IMR-90 (cell line): ENCODE measurements around the gene PPP1R16B. TPM values are rescaled to one million over a fixed set of nuclear protein-coding genes. Genes with fewer than 3 reads are reported as not detected.

Experiments used
- ATAC-seq: fragments of 200-7000 bp; cut with Tn5 transposase; 2 replicates; pipeline ENCODE4 v1.9.1; 2020; ENCODE audit warnings: low read depth, mild to moderate bottlenecking, moderate library complexity
- BruUV-seq: library from RNA; stranded (reverse); fragments of 400-500 nt; replicated peaks from 2 replicates; lab custom pipeline; 2021; lab: Mats Ljungman, UMichigan
- CTCF ChIA-PET: fragments of 300-600 bp; formaldehyde crosslinking; extraction: SDS; loops from one replicate; lab custom pipeline; 2021; ENCODE audit warnings: antibody characterized with exemption; lab: Yijun Ruan, JAX
- POLR2A ChIA-PET: fragments of 300-600 bp; sonication (Branson Sonifier 250); formaldehyde crosslinking; loops from one replicate; lab custom pipeline; 2022; ENCODE audit warnings: antibody characterized with exemption; ENCODE audit not compliant: unreplicated experiment; lab: Charles Lee
- DNase-seq: peaks from one replicate; pipeline ENCODE4 v3.0.0; 2013
- H2AFZ ChIP-seq: replicated peaks from 2 replicates; pipeline ENCODE3; 2013; ENCODE audit warnings: low read length, mild to moderate bottlenecking; ENCODE audit not compliant: poor library complexity
- H2AK5ac ChIP-seq: 2 replicates; pipeline ENCODE4 v1.6.1; 2013; ENCODE audit warnings: low read depth, low read length, inconsistent platforms
- H2AK9ac ChIP-seq: replicated peaks from 2 replicates; pipeline ENCODE3; 2013; ENCODE audit warnings: mild to moderate bottlenecking, low read depth, low read length, moderate library complexity; ENCODE audit not compliant: poor library complexity
- H2BK120ac ChIP-seq: 2 replicates; pipeline ENCODE4 v1.6.1; 2013; ENCODE audit warnings: low read depth, low read length, inconsistent platforms
- H2BK15ac ChIP-seq: 3 replicates; pipeline ENCODE4 v1.6.1; 2013; ENCODE audit warnings: low read depth, low read length, inconsistent platforms
- H2BK20ac ChIP-seq: 2 replicates; pipeline ENCODE4 v1.6.1; 2013; ENCODE audit warnings: low read depth, mild to moderate bottlenecking, inconsistent platforms, low read length, moderate library complexity
- H2BK5ac ChIP-seq: 2 replicates; pipeline ENCODE4 v1.6.1; 2013; ENCODE audit warnings: mild to moderate bottlenecking, low read depth, low read length, inconsistent platforms; ENCODE audit not compliant: poor library complexity, severe bottlenecking
- H3K14ac ChIP-seq: replicated peaks from 2 replicates; pipeline ENCODE4 v1.6.1; 2013; ENCODE audit warnings: low read depth, low read length, inconsistent platforms
- H3K18ac ChIP-seq: 2 replicates; pipeline ENCODE4 v1.6.1; 2013; ENCODE audit warnings: low read depth, low read length, control low read depth
- H3K23ac ChIP-seq: 2 replicates; pipeline ENCODE4 v1.6.1; 2013; ENCODE audit warnings: low read depth, low read length, inconsistent platforms
- H3K27ac ChIP-seq: 2 replicates; pipeline ENCODE4 v1.5.1; 2013; ENCODE audit warnings: mild to moderate bottlenecking, control low read depth, low read length; ENCODE audit not compliant: insufficient read depth
- H3K27me3 ChIP-seq: 2 replicates; pipeline ENCODE4 v1.6.1; 2013; ENCODE audit warnings: low read length; ENCODE audit not compliant: control insufficient read depth, insufficient read depth
- H3K36me3 ChIP-seq: 2 replicates; pipeline ENCODE4 v1.6.1; 2013; ENCODE audit warnings: low read length, mixed read lengths; ENCODE audit not compliant: control insufficient read depth, insufficient read depth
- H3K4ac ChIP-seq: 2 replicates; pipeline ENCODE4 v1.6.1; 2013; ENCODE audit warnings: low read depth, low read length, inconsistent platforms
- H3K4me1 ChIP-seq: 2 replicates; pipeline ENCODE4 v1.6.1; 2013; ENCODE audit warnings: low read length, mixed read lengths; ENCODE audit not compliant: control insufficient read depth, insufficient read depth
- H3K4me2 ChIP-seq: 2 replicates; pipeline ENCODE4 v1.6.1; 2013; ENCODE audit warnings: low read depth, mild to moderate bottlenecking, control low read depth, low read length, moderate library complexity
- H3K4me3 ChIP-seq: 2 replicates; pipeline ENCODE4 v1.5.1; 2013; ENCODE audit warnings: low read depth, mild to moderate bottlenecking, control low read depth, low read length, moderate library complexity; ENCODE audit not compliant: insufficient read depth
- H3K56ac ChIP-seq: 2 replicates; pipeline ENCODE4 v1.6.1; 2013; ENCODE audit warnings: low read length, inconsistent platforms; ENCODE audit not compliant: insufficient read depth; ENCODE audit errors: extremely low read depth
- H3K79me1 ChIP-seq, 2 experiments: 2 replicates each; pipeline ENCODE4 v1.6.1; 2013; ENCODE audit warnings: low read length in 2 of 2, inconsistent platforms in 1 of 2, low read depth in 1 of 2
- H3K9ac ChIP-seq: 2 replicates; pipeline ENCODE4 v1.6.1; 2013; ENCODE audit warnings: low read depth, low read length, control low read depth
- H3K9me1 ChIP-seq: 2 replicates; pipeline ENCODE4 v1.6.1; 2013; ENCODE audit warnings: low read length, inconsistent platforms; ENCODE audit not compliant: insufficient read depth
- H3K9me3 ChIP-seq: 2 replicates; pipeline ENCODE4 v1.6.1; 2013; ENCODE audit warnings: low read length; ENCODE audit not compliant: control insufficient read depth, insufficient read depth
- H4K20me1 ChIP-seq: 2 replicates; pipeline ENCODE4 v1.6.1; 2013; ENCODE audit warnings: low read length, inconsistent platforms; ENCODE audit not compliant: insufficient read depth
- H4K5ac ChIP-seq: 2 replicates; pipeline ENCODE4 v1.6.1; 2013; ENCODE audit warnings: mild to moderate bottlenecking, low read depth, low read length, control low read depth
- H4K8ac ChIP-seq, 2 experiments: 2 replicates each; pipeline ENCODE4 v1.6.1; 2013; ENCODE audit warnings: low read depth in 2 of 2, low read length in 2 of 2, control low read depth in 1 of 2, inconsistent platforms in 1 of 2
- H4K91ac ChIP-seq: 2 replicates; pipeline ENCODE4 v1.6.1; 2013; ENCODE audit warnings: low read depth, low read length, inconsistent platforms; ENCODE audit not compliant: insufficient read depth
- BHLHE40 ChIP-seq: fragments of 150-350 bp; IDR thresholded peaks from 2 replicates; pipeline ENCODE4 v1.6.1; 2016; ENCODE audit warnings: mild to moderate bottlenecking, low read depth, low read length
- CTCF ChIP-seq: conservative IDR thresholded peaks from 2 replicates; pipeline ENCODE4 v1.5.1; 2012; ENCODE audit warnings: mild to moderate bottlenecking, low read depth, low read length, improper control_type of control experiment
- MAZ ChIP-seq: IDR thresholded peaks from 2 replicates; pipeline ENCODE4 v1.6.1; 2012; ENCODE audit warnings: low read depth, mild to moderate bottlenecking, low read length, improper control_type of control experiment, moderate library complexity, borderline replicate concordance
- MXI1 ChIP-seq: IDR thresholded peaks from 2 replicates; pipeline ENCODE4 v1.6.1; 2012; ENCODE audit warnings: low read depth, mild to moderate bottlenecking, low read length, moderate library complexity, borderline replicate concordance
- NFE2L2 ChIP-seq: fragments of 150-350 bp; IDR thresholded peaks from 2 replicates; pipeline ENCODE4 v1.6.1; 2016; ENCODE audit warnings: low read depth, mild to moderate bottlenecking, low read length
- POLR2A ChIP-seq: IDR thresholded peaks from 2 replicates; pipeline ENCODE4 v1.6.1; 2012; ENCODE audit warnings: mild to moderate bottlenecking, low read depth, low read length
- RCOR1 ChIP-seq: IDR thresholded peaks from 2 replicates; pipeline ENCODE4 v1.6.1; 2012; ENCODE audit warnings: mild to moderate bottlenecking, low read length, improper control_type of control experiment; ENCODE audit not compliant: insufficient replicate concordance
- SMC3 ChIP-seq: fragments of 150-350 bp; IDR thresholded peaks from 2 replicates; pipeline ENCODE4 v1.6.1; 2016; ENCODE audit warnings: low read depth, mild to moderate bottlenecking, antibody characterized with exemption, low read length, moderate library complexity
- WGBS, 2 experiments: methylation state at CpG; one replicate each; pipeline versions ENCODE4 v1.1.5 to v1.1.7; 2013; ENCODE audit warnings: missing lambda C conversion rate in 2 of 2; ENCODE audit not compliant: insufficient read length in 1 of 2; ENCODE audit errors: extremely low coverage in 2 of 2; 5-methylcytosine and 5-hydroxymethylcytosine counted together
- dilution Hi-C: fragments of 300-500 bp; cut with HindIII; formaldehyde crosslinking; loops from one replicate; pipeline ENCODE4 v1.14.3; 2018; ENCODE audit warnings: low sequenced_read_pairs; ENCODE audit not compliant: unreplicated experiment
- in situ Hi-C: fragments of 300-500 bp; cut with MboI; formaldehyde crosslinking; loops from 3 replicates; pipeline ENCODE4 v1.14.3; 2019; ENCODE audit warnings: low sequenced_read_pairs, inconsistent platforms, mixed read lengths
- intact Hi-C: fragments of 100-400 bp; cut with micrococcal nuclease; formaldehyde crosslinking; loops from 2 replicates; pipeline ENCODE4 v1.10.0; 2022
- polyA plus RNA-seq, 3 experiments: library from polyadenylated mRNA; depleted of rRNA; stranded (reverse); fragments of >200 nt; gene quantifications; 2 replicates each; pipeline ENCODE4 v1.2.3, GENCODE V29; 2012; ENCODE audit warnings: low replicate concordance in 1 of 3
- total RNA-seq: library from RNA; depleted of rRNA; stranded (reverse); fragments of >200 nt; gene quantifications from 2 replicates; pipeline ENCODE4 v1.2.3, GENCODE V29; 2012
- TF ChIP-seq, protein P1 (sequence below): fragments of 150-350 bp; IDR thresholded peaks from 2 replicates; pipeline ENCODE4 v1.6.1; 2017; ENCODE audit warnings: mild to moderate bottlenecking, antibody characterized with exemption, low read length, low read depth

PPP1R16B gene
- total and polyA plus RNA-seq, 2 of the 4 experiments (the other 2 are of a cell fraction): not detected

DNA sequence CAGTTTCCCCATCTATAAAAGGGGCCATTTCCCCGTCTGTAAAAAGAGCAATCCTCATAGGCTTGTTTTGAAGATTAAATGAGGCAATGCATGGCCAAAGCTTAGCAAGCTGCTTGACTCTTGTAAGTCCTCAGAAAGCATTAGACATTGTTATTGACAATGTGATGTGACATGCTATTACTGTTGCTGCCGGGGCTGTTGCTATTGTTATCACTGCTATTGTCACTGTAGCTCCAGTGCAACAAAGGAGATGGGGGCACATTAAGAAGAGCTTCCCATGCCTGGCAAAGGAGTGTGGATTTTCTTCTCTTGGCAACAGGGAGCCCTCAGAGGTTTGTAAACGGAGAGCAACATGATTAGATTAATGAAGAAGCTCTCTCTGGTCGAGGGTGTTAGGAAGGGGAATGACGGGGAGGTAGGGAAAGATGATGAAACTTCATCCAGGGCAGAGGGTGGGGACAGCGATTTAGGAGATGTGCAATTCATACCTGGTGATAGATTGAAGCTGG is 87.6 kb downstream of the PPP1R16B start:
- no peak overlapping the region for H3K4me3 ChIP-seq
- DNase-seq (no peak), ATAC-seq (no peak)
- no peak overlapping the region for H3K23ac ChIP-seq
- no peak overlapping the region for H2BK5ac ChIP-seq
- no peak overlapping the region for H3K14ac ChIP-seq
- H3K9me1 ChIP-seq: no peaks in the 10 kb centered on the region
- H2BK120ac ChIP-seq: no peak overlapping the region
- H3K79me1 ChIP-seq: no peaks in the 10 kb centered on the region
- peaks cover 26% of the 10 kb centered on the region for H3K27me3 ChIP-seq
- no peaks in the 10 kb centered on the region for H3K36me3 ChIP-seq
- in situ Hi-C loops (loop anchor here (10.0 kb wide), 1 partner anchor 248 kb away; no protein-coding TSS in a partner anchor), intact Hi-C loops (no loop called here), dilution Hi-C loops (no loop called here)
- H2BK15ac ChIP-seq: no peak overlapping the region
- H3K9me3 ChIP-seq: no peaks in the 10 kb centered on the region
- POLR2A ChIA-PET: no interaction called here
- BruUV-seq: no TSS peak
- no peak overlapping the region for H2AFZ ChIP-seq
- H4K91ac ChIP-seq: no peak overlapping the region
- no peaks in the 10 kb centered on the region for H3K4me1 ChIP-seq
- 7% methylated on average over 2 of the region's 6 CpGs; no CpG with 5 or more reads in 1 of the 2 experiments for WGBS, 2 experiments
- no peak overlapping the region for H4K8ac ChIP-seq
- no peak overlapping the region for H3K9ac ChIP-seq
- no peak for TF ChIP-seq MXI1
- no peak for TF ChIP-seq NFE2L2
- TF ChIP-seq RCOR1: no peak
- no peak for TF ChIP-seq POLR2A
- TF ChIP-seq SMC3: no peak
- no peak for TF ChIP-seq MAZ
- TF ChIP-seq BHLHE40: no peak
- TF ChIP-seq, protein P1, sequence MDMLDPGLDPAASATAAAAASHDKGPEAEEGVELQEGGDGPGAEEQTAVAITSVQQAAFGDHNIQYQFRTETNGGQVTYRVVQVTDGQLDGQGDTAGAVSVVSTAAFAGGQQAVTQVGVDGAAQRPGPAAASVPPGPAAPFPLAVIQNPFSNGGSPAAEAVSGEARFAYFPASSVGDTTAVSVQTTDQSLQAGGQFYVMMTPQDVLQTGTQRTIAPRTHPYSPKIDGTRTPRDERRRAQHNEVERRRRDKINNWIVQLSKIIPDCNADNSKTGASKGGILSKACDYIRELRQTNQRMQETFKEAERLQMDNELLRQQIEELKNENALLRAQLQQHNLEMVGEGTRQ: no peak
- TF ChIP-seq CTCF: no peak
- H2AK9ac ChIP-seq: no peak overlapping the region
- no peak overlapping the region for H2BK20ac ChIP-seq
- H4K20me1 ChIP-seq: no peaks in the 10 kb centered on the region
- no peak overlapping the region for H3K27ac ChIP-seq
- H4K5ac ChIP-seq: no peak overlapping the region
- H3K4me2 ChIP-seq: no peak overlapping the region
- no peak overlapping the region for H3K4ac ChIP-seq
- CTCF ChIA-PET: interaction anchor here (0.9 kb wide), 1 partner anchor 141 kb away, joined by 3 read pairs; no protein-coding TSS in a partner anchor
- no peak overlapping the region for H2AK5ac ChIP-seq
- H3K56ac ChIP-seq: no peak overlapping the region
- no peak overlapping the region for H3K18ac ChIP-seq
